Stimulated activated naive CD8-positive, alpha-beta T cell treated with anti-CD3 and anti-CD28 coated beads, Interleukin-15, Interleukin-2, amounts not matched to agents 100 U/mL and 50 U/mL, for 24 hours (primary cell): ENCODE measurements around the gene FBXW8.
"Not testable (repeated sequence)": the region's sequence is repeated elsewhere in the genome, so short reads cannot be mapped to it uniquely, and the experiment has no call there.

Source experiments
- ATAC-seq: fragments of 150-1000 bp; cut with Tn5 transposase; one replicate; pipeline ENCODE4 v1.10.0; 2021
- DNase-seq: peaks from one replicate; pipeline ENCODE4 v3.0.0; 2021

FBXW8 gene

GRCh38 chr12:117053597-117054201, 142.9 kb downstream of the FBXW8 start:
- DNase-seq (no peak), ATAC-seq (no peak)

- no peak for ATAC-seq
Observed at GRCh38 chr12:117054279-117054678, 143.5 kb downstream of the FBXW8 start.

GRCh38 chr12:117057626-117058025, 146.9 kb downstream of the FBXW8 start:
- DNase-seq, ATAC-seq: not testable (repeated sequence)

More at GRCh38 chr12:117054279-117054678, 143.5 kb downstream of the FBXW8 start:
- DNase-seq: no peak

DNA sequence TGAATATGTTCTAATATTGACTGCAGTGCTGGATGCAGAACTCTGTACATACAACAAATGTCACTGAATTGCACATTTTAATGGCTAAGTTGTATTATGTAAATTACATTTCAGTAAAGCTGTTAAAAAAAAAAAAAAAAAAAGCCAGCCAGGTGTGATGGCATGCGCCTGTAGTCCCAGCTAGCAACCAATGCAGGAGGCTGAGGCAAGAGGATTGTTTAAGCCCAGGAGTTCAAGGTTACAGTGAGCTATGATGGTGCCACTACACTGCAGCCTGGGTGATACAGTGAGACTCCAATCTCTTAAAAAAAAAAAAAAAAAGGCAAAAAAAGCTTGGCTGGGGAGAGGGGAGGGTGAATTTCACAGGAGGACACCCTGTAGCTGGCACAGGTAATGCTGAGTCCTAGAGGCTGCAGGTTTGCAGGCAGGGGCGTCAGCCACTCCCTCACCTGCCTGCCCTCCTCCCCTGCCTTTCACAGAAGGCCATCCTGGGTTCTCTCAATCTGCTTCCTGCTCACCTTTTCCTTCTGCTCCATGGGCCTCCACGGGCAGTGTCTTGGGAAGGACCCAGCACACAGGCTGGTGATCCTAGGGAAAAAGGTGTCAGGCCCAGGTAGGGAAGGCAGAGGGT, 147.8 kb downstream of the FBXW8 start:
- ATAC-seq: no peak

GRCh38 chr12:117059156-117059555, 148.4 kb downstream of the FBXW8 start:
- DNase-seq (no peak), ATAC-seq (no peak)

More for the DNA sequence above, 147.8 kb downstream of the FBXW8 start:
- DNase-seq: no peak

GRCh38 chr12:117060246-117060928, 149.6 kb downstream of the FBXW8 start:
- DNase-seq (no peak), ATAC-seq (no peak)

DNA sequence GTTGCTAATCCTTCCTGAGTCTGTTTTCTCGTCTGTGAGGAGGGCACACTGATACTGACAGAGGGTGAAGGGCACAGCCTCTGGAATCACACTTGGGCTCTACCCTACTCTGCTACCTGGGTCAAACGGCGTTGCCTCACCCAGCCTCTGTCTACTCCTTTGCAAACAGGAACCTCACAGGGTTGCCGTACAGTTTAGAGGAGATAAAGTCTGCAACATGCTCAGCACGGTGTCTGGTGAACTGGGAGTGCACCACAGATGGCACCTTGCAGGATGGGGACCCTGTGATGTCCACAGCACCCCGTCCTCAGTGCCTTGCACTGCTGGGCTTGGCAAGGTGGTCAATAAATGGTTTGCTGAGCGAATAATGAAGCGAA, 150.2 kb downstream of the FBXW8 start:
- ATAC-seq (no peak), DNase-seq (no peak)

DNA sequence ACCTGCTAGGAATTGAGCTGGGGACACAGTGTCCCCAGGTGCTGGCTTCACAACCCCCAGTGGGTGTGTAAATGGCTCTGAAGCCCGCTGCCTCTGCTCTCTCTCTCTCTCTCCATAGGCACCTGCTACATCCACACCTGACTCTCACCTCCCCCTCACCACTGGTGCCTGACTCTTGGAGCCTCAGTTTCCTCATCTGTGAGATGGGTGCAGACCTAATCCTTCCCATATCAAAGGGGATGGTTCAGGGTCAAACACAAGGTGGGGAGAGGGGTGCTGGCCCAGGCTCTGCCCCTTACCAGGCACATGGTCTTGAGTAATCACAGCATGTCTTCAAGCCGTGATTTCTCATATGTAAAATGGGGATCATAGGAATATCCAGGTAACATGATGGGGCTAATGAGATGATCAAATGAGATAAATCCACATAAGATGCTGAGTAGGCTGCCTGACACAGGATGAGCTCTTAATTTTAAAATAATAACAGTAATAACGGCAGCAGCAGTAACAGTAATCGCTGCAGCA, 150.9 kb downstream of the FBXW8 start:
- DNase-seq (no peak), ATAC-seq (no peak)

- ATAC-seq (peak; percentile 51), DNase-seq (peak; percentile 43)
Observed at GRCh38 chr12:117063162-117063911, 152.6 kb downstream of the FBXW8 start.

DNA sequence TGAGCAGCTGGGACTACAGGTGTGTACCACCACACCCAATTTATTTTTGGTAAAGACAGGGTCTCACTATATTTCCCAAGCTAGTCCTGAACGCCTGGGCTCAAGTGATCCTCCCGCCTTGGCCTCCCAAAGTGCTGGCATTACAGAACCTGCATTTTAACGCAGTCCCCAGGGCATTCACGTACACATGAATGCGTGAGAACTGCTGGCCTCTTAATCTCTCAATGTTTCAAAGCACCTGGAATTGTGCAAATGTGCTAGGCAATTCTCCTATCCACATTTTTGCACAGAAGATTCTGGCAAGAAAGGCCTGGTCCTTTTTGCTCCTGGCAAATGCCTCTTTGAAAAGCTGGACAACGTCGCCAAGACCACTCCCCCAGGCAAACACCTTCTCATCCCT, 153.3 kb downstream of the FBXW8 start:
- no peak for DNase-seq
- ATAC-seq: no peak

- DNase-seq: no peak
- ATAC-seq: no peak
Observed at GRCh38 chr12:117064596-117064995, 153.8 kb downstream of the FBXW8 start.

GRCh38 chr12:117067016-117067415, 156.3 kb downstream of the FBXW8 start:
- no peak for ATAC-seq
- DNase-seq: no peak

DNA sequence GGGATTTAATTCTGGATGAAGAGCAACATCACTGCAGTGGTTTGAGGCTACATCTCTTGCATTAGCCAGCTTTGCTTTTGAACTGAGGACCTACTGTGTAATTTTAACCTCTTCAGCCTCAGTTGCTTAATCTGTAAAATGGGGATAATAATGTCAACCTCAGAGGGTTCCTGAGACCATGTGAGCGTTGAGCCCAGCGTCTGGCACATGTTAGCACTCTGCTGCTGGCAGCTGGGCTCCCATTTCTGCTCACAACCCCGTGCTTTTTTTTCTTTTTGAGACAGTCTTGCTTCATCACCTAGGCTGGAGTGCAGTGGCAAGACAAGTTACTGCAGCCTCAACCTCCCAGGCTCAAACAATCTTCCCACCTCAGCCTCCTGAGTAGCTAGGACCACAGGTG, 156.9 kb downstream of the FBXW8 start:
- DNase-seq: no peak
- no peak for ATAC-seq

- no peak for DNase-seq
- ATAC-seq: no peak
Observed at GRCh38 chr12:117068492-117068891, 157.7 kb downstream of the FBXW8 start.

DNA sequence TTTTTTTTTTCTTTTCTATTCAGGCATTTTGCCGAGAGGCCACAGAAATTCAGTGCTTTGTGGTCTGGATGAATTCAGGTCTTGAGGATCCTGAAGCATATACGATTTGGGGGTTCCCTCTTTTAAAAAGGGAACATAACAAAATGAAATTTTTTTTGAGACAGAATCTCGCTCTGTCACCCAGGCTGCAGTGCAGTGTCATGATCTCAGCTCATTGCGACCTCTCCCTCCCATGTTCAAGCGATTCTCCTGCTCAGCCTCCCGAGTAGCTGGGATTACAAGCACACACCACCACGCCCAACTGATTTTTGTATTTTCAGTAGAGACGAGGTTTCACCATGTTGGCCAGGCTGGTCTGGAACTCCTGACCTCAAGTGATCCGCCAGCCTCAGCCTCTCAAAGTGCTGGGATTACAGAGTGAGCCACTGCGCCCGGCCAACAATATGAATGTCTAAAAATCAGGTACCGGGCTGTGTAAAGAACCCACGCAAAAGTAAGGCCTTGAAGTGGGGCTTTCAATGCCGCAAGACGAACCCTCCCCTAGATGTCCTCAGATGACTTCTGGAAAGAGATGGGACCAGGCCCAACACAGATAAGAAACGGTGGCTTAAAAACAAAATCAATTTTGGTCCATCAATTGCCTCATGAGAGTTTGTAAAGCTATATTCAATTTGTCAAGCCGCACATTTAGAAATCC, 158.5 kb downstream of the FBXW8 start:
- ATAC-seq: no peak

DNA sequence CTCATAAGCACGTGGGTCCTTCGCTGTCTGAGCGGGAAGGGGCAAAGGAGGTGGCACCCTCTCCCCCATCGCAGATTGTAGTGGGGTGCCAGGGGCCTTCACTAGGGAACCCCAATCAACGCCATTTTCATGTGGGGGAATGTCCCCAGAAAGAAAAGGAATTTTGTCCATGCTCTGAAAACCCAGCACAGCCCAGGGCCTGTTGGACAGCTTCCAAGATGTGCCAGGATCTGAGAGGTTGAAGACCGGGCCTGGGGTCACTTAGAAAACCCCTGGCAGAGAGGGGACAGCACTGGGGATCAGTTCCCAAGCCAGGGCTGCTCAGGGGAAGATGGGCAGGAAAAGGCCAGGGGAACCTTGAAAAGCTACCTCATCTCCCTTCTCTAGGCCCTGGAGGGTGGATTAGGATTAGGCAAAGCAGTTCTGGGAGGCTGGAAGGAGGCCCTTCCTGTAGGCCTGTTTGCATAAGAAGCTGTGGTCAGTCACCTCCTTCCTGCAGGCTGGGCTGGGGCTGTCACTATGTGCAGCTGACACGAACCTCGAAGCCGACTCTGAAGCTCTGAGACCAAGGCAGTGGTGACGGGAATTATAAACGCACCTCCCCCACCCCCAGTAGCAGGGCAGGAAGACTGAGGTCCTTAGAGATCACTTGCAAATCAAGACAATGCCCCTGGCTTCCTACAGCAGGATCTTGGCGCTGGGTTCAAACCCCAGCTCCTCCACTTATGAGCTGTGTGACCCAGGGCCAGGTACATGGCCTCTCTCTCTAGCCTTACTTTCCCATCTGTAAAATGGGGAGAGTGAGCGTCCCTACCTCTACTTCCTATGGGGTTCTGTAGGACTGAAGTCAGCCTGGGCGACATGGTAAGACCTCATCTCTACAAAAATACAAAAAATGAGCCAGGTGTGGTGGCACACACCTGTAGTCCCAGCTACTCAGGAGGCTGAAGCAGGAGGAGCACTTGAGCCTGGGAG, 159.5 kb downstream of the FBXW8 start:
- DNase-seq (no peak), ATAC-seq (no peak)

More for the DNA sequence above, 158.5 kb downstream of the FBXW8 start:
- DNase-seq: no peak

DNA sequence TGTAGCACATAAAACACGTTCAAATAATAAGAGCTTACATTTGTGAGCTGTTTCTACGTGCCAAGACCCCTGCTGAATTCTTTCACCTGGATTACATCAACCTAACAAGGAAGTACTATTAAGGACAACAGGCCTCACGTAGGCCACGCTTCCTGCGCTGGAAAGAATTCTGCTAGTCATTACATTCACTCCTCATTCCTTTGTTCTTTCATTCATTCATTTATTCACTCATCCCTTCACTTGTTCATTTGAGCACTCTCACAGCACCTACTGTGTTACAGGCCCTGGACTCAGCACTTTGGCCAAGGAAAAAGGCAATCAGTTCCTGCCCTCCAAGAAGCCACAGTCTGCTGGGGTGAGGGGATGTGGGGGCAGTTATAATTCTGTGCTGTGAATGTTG, 160.3 kb downstream of the FBXW8 start:
- DNase-seq: no peak
- ATAC-seq: no peak

DNA sequence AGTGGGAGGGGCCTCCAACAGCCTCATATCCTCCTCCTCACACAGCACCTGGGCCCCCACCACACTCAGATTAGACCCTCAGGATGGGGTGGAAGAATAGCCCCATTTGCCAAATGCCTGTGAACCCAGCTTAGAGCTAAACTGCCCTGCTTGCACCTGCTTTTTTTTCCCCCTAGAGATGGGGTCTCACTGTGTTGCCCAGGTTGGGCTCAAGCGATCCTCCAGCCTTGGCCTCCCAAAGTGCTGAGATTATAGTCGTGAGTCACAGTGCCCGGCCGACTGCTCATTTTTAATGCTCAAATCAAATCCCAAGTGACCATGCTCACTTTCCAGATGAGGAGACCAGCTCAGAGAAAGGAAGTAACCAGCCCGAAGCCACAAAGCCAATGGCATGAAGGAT, 161.4 kb downstream of the FBXW8 start:
- no peak for ATAC-seq

GRCh38 chr12:117072736-117073490, 162.2 kb downstream of the FBXW8 start:
- DNase-seq (no peak), ATAC-seq (no peak)

More for the DNA sequence above, 161.4 kb downstream of the FBXW8 start:
- DNase-seq: no peak

GRCh38 chr12:117073611-117074010, 162.9 kb downstream of the FBXW8 start:
- no peak for ATAC-seq
- DNase-seq: no peak
